Kidney epithelial cell (primary cell): ENCODE data around the gene PNMA1. TPM values are rescaled to one million over a fixed set of nuclear protein-coding genes. Genes with fewer than 3 reads are reported as not detected.

Experiments used
- DNase-seq: peaks from one replicate; pipeline ENCODE4 v3.0.0-alpha.2; 2010; ENCODE audit warnings: low read depth
- H3K27me3 ChIP-seq: 2 replicates; pipeline ENCODE4 v1.6.0; 2011; ENCODE audit warnings: low read length; ENCODE audit not compliant: control insufficient read depth, insufficient read depth
- H3K36me3 ChIP-seq: 2 replicates; pipeline ENCODE4 v1.5.1; 2011; ENCODE audit warnings: low read length; ENCODE audit not compliant: control insufficient read depth, insufficient read depth
- H3K4me3 ChIP-seq: 2 replicates; pipeline ENCODE4 v1.5.1; 2011; ENCODE audit warnings: low read depth, mild to moderate bottlenecking, control low read depth, low read length
- CTCF ChIP-seq: IDR thresholded peaks from 2 replicates; pipeline ENCODE4 v1.5.1; 2011; ENCODE audit warnings: mild to moderate bottlenecking, moderate library complexity, low read length, control low read depth, inconsistent platforms; ENCODE audit not compliant: insufficient read depth, poor library complexity, severe bottlenecking
- total RNA-seq: library from RNA; depleted of rRNA; stranded (reverse); fragments of >200 nt; gene quantifications from 2 replicates; pipeline ENCODE4 v1.2.3, GENCODE V29; 2015

PNMA1 gene
- total RNA-seq, 1 donor from 2014 or later: 31.0 TPM

- peaks cover 14% of the 10 kb centered on the region for H3K36me3 ChIP-seq
- H3K4me3 ChIP-seq: no peak overlapping the region
- no peak for DNase-seq
- no peaks in the 10 kb centered on the region for H3K27me3 ChIP-seq
- no peak for TF ChIP-seq CTCF
These were observed 10.5 kb upstream of the PNMA1 start for GRCh38 chr14:73724696-73725095.

- Histone ChIP-seq H3K27me3 (no peaks in the 10 kb centered on the region), H3K36me3 (peaks cover 11% of the 10 kb centered on the region), H3K4me3 (no peak overlapping the region)
- no peak for TF ChIP-seq CTCF
- no peak for DNase-seq
These were observed 9.8 kb upstream of the PNMA1 start for GRCh38 chr14:73723797-73724661.

DNA sequence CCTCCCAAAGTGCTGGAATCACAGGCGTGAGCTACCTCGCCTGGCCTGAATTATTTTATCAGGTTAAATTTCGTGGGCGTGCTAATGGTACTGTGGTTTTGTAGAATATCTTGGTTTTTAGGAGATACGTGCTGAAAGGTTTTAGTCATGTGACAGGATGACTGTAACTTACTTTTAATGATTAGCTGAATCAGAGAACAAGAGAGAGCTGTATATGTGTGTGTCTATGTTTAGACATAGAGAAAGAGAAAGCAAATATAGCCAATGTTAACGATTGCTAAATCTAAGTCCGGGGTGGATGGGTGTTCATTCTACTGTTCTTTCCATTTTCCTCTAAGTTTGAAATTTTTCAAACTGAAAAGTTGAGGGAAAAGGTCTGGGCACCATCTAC, 9.2 kb upstream of the PNMA1 start:
- Histone ChIP-seq H3K4me3 (no peak overlapping the region), H3K27me3 (no peaks in the 10 kb centered on the region), H3K36me3 (peaks cover 12% of the 10 kb centered on the region)
- no peak for TF ChIP-seq CTCF
- no peak for DNase-seq

- Histone ChIP-seq H3K4me3 (no peak overlapping the region), H3K27me3 (no peaks in the 10 kb centered on the region), H3K36me3 (peaks cover 11% of the 10 kb centered on the region)
- TF ChIP-seq CTCF: no peak
- DNase-seq: no peak
These were observed 8.4 kb upstream of the PNMA1 start for GRCh38 chr14:73722581-73722980.

GRCh38 chr14:73721101-73721821, 7.1 kb upstream of the PNMA1 start:
- TF ChIP-seq CTCF: no peak
- H3K27me3 ChIP-seq: no peaks in the 10 kb centered on the region
- DNase-seq: no peak
- H3K4me3 ChIP-seq: no peak overlapping the region
- H3K36me3 ChIP-seq: peaks cover 6% of the 10 kb centered on the region
